Ishikawa (cell line): ENCODE results near the gene THBS2.

ENCODE experiments used
- CEBPB ChIP-seq: IDR thresholded peaks from 2 replicates; pipeline ENCODE4 v1.6.1; 2012
- EGR1 ChIP-seq: IDR thresholded peaks from 2 replicates; pipeline ENCODE4 v1.6.1; 2012
- EP300 ChIP-seq: IDR thresholded peaks from 2 replicates; pipeline ENCODE4 v1.6.1; 2012; ENCODE audit warnings: borderline replicate concordance
- FOXM1 ChIP-seq: IDR thresholded peaks from 2 replicates; pipeline ENCODE4 v1.6.1; 2012; ENCODE audit warnings: low read depth, borderline replicate concordance
- MAX ChIP-seq: IDR thresholded peaks from 2 replicates; pipeline ENCODE4 v1.6.1; 2012
- NFIC ChIP-seq: IDR thresholded peaks from 2 replicates; pipeline ENCODE4 v1.6.1; 2012
- RAD21 ChIP-seq: IDR thresholded peaks from 2 replicates; pipeline ENCODE4 v1.6.1; 2012; ENCODE audit warnings: low read depth
- TAF1 ChIP-seq: IDR thresholded peaks from 2 replicates; pipeline ENCODE4 v1.6.1; 2012; ENCODE audit warnings: low read depth, mild to moderate bottlenecking
- TEAD4 ChIP-seq: IDR thresholded peaks from 2 replicates; pipeline ENCODE4 v1.6.1; 2012
- USF1 ChIP-seq: IDR thresholded peaks from 2 replicates; pipeline ENCODE4 v1.6.1; 2012
- YY1 ChIP-seq: IDR thresholded peaks from 2 replicates; pipeline ENCODE4 v1.6.1; 2012; ENCODE audit warnings: low read depth
- ZBTB7A ChIP-seq: IDR thresholded peaks from 2 replicates; pipeline ENCODE4 v1.6.1; 2012; ENCODE audit warnings: low read depth
- TF ChIP-seq, protein P1 (sequence below): IDR thresholded peaks from 2 replicates; pipeline ENCODE4 v1.6.1; 2012; ENCODE audit warnings: low read depth, mild to moderate bottlenecking

DNA sequence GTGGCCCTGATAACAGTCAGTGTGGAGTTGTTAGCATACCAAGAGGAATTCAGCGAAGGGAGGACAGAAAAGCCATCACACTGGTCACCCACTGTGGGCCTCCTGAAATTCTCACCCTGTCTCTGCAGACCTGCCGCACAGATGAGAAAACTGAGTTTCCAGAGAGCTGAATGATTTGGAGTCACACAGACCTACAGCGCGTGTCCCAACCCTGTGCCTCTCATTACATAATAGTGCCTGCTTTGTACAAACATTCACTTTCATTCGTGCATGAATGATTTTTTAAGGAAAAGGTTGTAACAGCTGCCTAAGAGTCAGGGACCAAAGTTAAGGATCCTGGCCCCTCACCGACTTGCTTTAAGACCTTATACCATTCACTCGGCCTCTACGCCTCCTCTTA is 62.7 kb downstream of the THBS2 start:
- TF ChIP-seq YY1 (no peak), EP300 (no peak), TAF1 (no peak), RAD21 (no peak), NFIC (no peak), MAX (no peak), TEAD4 (no peak), FOXM1 (no peak), USF1 (no peak), CEBPB (no peak), EGR1 (no peak), ZBTB7A (no peak)
- TF ChIP-seq, protein P1, sequence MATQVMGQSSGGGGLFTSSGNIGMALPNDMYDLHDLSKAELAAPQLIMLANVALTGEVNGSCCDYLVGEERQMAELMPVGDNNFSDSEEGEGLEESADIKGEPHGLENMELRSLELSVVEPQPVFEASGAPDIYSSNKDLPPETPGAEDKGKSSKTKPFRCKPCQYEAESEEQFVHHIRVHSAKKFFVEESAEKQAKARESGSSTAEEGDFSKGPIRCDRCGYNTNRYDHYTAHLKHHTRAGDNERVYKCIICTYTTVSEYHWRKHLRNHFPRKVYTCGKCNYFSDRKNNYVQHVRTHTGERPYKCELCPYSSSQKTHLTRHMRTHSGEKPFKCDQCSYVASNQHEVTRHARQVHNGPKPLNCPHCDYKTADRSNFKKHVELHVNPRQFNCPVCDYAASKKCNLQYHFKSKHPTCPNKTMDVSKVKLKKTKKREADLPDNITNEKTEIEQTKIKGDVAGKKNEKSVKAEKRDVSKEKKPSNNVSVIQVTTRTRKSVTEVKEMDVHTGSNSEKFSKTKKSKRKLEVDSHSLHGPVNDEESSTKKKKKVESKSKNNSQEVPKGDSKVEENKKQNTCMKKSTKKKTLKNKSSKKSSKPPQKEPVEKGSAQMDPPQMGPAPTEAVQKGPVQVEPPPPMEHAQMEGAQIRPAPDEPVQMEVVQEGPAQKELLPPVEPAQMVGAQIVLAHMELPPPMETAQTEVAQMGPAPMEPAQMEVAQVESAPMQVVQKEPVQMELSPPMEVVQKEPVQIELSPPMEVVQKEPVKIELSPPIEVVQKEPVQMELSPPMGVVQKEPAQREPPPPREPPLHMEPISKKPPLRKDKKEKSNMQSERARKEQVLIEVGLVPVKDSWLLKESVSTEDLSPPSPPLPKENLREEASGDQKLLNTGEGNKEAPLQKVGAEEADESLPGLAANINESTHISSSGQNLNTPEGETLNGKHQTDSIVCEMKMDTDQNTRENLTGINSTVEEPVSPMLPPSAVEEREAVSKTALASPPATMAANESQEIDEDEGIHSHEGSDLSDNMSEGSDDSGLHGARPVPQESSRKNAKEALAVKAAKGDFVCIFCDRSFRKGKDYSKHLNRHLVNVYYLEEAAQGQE, result no peak
